ENCODE results near the gene ST6GALNAC3.
"Not testable (repeated sequence)": the region's sequence is repeated elsewhere in the genome, so short reads cannot be mapped to it uniquely, and the experiment has no call there.

ST6GALNAC3 gene

GRCh38 chr1:76292418-76293184, 218.1 kb downstream of the ST6GALNAC3 start:
- no peak for DNase-seq

- no peak for DNase-seq
These were observed 219.3 kb downstream of the ST6GALNAC3 start for GRCh38 chr1:76293831-76294230.

- no peak for DNase-seq
These were observed 220.1 kb downstream of the ST6GALNAC3 start for GRCh38 chr1:76294482-76295194.

DNA sequence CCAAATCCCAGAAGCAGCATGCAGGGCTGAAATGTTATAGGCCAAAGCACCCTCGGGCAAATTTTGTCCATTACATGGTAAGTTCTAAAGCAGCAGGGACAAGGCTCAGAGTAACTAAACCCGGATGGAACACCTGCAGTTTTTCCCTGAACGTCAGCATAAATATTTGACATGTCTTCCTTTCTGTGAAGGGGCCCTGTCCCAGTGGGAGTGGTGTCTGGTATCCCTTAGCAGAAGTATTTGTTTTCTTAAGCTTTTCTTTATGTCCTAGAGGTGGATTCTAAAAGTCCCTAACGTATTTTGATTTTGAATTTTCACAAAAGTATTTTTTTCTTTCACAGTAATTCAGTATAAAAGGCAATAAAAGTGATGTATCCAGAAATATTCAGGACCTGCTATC, 223.9 kb downstream of the ST6GALNAC3 start:
- DNase-seq = no peak

GRCh38 chr1:76299036-76299435, 224.5 kb downstream of the ST6GALNAC3 start:
- DNase-seq = no peak

DNA sequence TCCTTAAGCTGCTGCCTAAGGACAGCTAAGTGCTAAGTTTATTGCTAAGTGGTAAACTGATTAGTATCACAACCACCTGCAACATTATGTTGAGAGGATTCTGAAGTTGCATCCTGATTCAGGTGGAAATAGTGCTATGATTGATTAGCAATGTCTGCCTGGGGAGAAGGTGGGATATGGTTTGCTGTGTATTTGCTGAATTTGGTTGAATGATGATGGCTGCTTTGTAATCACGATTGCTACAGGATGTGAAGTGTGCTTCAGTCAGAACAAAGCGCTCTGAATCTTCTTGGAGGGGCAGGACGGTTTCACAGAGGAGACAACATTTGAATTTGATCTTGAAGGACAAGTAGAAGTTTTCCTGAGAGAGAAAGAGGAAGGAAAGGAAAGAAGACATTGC, 226.0 kb downstream of the ST6GALNAC3 start:
- DNase-seq = no peak

DNA sequence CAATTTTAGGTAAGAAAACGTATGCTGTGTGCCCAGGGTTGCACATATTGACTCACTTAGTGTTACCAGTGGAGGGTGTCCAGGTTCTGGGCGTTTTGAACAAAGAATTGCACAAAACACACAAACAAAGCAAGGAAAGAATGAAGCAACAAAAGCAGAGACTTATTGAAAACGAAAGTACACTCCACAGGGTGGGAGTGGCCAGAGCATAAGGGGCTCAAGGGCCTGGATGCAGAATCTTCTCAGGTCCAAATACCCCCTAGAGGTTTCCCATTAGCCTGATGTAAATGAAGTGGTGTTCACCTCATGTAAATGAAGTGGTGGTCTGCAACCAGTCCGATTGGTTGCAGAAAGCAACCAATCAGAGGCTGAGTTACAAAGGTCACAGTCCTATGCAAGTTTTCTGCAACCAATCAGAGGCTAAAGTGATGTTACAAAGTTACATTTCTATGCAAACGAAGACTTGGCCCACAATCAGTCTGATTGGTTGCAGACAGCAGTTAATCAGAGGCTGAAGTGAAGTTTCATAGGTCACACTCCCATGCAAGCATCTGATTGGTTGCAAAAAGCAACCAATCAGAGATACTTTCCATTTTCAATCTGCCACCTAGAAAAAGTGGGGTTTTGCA, 228.3 kb downstream of the ST6GALNAC3 start:
- DNase-seq = no peak

DNA sequence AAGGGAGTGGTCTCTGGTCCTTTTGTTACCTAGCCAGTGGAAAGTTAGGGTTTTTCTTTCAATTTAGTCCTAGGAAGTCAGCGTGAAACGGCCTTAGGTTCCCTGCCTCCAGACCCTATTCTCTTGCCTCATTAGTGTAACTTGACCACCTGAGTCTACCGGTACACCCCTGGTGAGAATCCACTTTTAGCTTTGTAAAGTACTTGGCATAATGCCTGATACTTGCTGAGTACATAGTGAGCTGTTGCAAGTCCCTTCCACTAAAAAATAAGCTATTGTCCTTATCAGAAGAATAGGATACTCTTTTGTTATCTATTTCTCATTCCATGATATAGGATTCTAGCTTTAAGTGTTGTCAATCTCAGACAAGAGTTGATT, 228.8 kb downstream of the ST6GALNAC3 start:
- DNase-seq = no peak

DNA sequence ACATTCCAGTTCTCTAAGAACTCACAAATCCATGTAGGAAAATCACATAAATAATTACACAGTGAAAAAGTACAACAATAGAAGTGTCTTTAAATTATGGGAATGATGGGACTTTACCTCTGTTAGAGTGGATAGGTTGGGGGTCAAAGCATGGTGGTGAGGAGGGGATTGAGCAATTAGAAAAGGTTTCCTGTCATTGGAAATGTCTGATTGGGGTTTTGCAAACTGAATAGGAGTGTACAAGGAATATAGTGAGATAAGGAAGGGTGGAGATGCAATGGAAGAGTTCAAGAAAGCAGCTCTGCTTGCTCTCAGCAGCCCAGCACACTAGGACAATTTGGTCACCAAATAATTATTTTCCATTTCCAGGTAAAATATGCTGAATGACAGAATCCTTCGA, 238.8 kb downstream of the ST6GALNAC3 start:
- DNase-seq = no peak

- no peak for DNase-seq
These were observed 240.2 kb downstream of the ST6GALNAC3 start for GRCh38 chr1:76314730-76315129.

DNA sequence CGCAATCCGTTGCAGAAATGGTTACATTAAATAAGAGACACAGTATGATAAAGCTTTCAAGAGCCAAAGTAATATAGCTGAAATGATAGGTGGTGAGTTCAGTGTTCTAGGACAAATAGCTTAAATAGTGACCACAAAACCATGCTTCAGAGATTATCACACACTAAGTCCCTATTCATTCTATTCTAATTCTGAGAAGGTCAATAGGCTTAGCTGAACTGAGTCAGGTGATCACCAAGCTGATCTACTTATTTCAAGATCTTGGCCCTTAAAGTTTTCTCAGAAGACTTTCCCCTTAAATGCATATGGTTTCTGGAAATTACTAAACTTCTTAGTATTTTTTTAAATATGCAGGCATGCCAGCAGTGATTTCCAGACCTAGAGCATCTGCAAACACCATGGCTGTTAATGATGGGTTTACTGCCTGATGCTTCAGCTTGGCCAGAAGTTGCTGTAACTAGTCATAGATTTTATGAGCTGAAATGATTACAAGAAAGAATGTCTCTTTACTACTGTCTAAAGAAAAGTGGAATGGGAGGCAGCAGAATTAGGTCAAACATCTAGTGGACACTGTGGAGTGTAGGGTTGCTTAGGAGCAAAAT, 242.9 kb downstream of the ST6GALNAC3 start:
- DNase-seq = no peak

DNA sequence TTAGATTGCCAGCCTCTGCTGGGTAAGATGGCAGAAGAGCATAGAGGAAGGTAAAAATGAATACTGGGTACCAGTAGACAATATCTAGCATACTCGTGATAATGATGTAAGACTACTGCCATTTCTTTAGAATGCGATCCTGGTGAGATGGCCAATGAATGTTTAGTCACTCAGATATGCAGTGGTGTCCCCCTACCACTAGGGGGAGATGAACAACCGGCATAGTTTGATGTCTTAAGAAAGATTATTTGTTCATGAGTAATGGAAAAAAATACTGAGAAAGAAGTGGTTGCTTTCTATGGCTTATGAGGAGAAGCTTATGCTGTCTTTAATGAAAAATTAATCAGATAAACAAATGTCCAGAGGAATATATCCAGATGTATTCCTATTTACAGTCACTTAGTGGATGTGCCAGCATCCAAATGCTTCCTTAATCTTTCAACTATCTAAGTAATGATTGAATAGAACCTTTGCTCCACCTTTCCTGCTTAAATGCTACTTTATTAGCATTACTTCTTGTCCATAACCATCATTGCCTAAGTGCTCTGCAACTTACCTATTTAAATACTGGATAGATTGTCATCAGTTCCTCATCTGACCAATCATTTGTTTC, 256.6 kb downstream of the ST6GALNAC3 start:
- peak; percentile 55 for DNase-seq

GRCh38 chr1:76335882-76336281, 261.3 kb downstream of the ST6GALNAC3 start:
- DNase-seq = no peak

DNA sequence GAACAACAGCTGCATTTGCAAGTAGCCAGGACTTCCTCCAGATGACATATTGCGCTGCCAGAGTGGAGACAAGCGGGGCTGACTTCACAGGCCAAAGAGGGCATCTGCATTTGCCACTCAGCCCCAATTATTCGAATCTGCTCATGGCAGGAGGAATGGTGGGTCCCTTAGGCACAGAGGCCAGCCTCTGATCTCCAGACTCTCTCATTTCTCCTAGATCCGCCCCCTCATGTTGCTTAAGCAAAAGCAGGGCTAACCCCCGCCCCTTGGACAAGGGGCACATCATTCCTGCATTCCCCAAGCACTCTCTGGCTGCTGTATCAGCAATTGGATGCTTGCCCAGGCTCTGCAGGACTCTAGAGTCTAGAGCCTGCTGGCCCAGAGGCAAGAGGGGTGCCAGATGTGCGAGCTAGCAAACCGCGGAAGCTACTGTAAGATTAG, 262.4 kb downstream of the ST6GALNAC3 start:
- DNase-seq = no peak

- no peak for DNase-seq
These were observed 263.1 kb downstream of the ST6GALNAC3 start for GRCh38 chr1:76337542-76338219.

- no peak for DNase-seq
These were observed 265.5 kb downstream of the ST6GALNAC3 start for GRCh38 chr1:76340056-76340455.

DNA sequence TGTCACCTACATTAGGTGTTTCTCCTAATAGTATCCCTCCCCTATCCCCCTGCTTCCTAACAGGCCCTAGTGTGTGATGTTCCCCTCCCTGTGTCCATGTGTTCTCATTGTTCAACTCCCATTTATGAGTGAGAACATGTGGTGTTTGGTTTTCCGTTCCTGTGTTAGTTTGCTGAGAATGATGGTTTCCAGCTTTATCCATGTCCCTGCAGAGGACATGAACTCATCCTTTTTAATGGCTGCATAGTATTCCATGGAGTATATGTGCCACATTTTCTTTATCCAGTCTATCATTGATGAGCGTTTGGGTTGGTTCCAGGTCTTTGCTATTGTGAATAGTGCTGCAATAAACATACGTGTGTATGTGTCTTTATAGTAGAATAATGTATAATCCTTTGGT, 267.3 kb downstream of the ST6GALNAC3 start:
- DNase-seq = not testable (repeated sequence)

DNA sequence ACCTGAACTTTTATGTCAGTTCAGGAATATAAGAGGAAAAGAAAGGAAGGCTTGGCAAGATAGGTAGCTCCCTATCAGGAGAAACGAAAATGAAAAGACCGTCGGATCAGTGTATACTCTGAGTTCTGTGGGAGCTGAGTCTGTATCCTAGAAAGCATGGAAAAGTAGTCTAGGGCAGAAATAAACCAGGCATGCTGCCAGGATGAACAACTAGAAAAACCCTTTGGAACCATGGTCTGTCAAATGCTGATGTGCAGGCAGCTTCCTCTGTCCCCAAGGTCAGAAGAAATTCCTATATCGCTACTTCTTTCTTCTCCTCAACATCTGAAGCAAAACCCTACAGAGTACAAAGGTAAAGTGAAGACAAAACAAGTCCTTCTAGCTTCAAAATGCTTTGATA, 268.8 kb downstream of the ST6GALNAC3 start:
- no peak for DNase-seq

DNA sequence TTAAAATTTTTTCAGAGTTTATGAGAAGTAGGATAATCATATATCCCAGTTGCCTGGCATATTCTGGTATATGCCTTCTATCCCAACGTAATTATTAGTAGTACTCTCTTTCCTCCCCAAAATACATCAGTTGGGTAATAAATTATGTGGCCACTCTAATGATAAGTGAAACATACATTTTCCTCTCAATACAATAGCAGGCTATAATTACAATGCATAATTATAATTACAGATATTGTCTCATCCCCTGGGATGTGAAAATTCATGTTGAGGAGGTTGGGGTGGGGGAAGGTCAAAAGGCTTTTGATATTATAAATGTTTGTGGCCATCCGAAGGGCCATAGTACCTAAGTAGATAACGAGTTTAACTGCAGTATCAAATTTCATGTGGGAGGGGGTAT, 277.1 kb downstream of the ST6GALNAC3 start:
- DNase-seq = no peak

DNA sequence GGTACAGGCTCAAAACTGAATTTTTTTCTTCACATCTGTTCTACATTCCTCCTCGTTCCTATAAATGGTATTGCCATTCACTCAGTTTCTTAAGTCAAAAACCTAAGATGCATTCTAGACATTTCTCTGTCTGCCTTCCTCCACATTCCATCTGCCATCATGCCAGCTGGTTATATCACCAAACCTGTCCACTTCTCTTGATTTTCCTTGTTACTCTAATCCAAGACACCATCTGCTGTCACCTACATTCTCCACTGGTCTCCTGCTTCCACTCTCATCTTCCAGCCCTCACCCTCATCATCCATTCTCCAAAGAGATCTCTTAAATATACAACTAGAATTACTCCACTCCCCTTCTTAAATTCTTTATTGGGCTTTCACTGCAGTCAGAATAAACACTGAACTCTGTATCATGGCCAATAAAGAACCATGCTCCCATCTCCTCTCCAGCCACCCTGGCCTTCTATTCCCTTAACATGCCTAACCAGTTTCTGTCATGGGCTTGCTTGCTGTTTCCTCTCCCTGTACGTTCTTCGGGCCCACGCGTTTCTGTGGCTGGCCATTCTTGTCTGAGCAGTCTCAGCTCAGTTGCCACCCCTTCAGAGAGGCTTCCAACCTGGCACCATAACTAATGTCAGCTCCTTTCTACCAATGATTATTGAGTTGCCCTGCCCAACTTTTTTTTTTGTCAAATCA, 278.3 kb downstream of the ST6GALNAC3 start:
- DNase-seq = no peak

DNA sequence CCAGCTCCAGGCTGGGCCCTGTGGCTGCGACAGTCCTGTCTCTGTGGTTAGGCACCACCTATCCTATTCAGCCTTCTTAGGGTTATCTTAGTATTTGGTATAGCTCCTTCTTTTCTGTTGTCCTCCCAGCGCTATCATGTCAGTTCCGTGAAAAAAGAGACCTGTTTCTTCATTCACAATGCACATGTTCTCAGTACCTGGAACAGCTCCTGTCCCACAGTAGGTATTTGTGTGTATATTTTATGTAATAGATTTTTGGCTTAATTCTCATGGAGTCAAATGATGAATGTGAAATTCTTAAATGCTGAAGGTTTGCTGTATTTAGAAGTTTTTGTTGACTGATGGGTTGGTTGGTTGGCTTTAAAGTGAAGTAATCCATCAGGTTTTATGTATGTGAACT, 279.7 kb downstream of the ST6GALNAC3 start:
- DNase-seq = no peak

DNA sequence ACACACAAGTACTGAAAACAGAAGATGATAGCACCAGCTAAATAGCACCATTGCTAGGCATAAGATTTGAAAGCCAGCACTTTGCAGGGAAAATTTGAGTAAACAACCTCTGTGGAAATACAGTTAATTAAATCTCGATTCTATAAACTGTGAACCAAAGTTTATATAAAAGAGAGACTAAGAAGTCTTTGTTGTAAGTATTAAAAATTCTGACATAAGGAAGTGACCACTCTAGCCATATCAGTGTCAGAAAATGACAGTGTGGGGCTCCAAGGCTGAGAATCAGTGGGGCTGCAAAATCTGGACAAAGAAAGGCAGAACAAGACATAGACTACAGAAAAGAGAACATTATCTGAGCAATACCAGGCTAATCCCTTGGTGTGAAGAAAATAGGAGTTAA, 292.2 kb downstream of the ST6GALNAC3 start:
- DNase-seq = no peak
